Ovary (tissue), 10 donors: ENCODE data around the gene PUS3. TPM values are rescaled to one million over a fixed set of nuclear protein-coding genes. Genes with fewer than 3 reads are reported as not detected.

Experiments
- DNase-seq, 5 donors: peaks; one replicate each; pipeline ENCODE4 v3.0.0-alpha.2; 2019 to 2020
- H3K27ac ChIP-seq, 2 donors: fragments of 200-600 bp; one replicate each; pipeline versions ENCODE4 v1.5.1 to v1.8.0; 2019 to 2022
- H3K27me3 ChIP-seq: fragments of 200-600 bp; one replicate; pipeline ENCODE4 v1.8.0; 2022
- H3K36me3 ChIP-seq: fragments of 200-600 bp; sonication (generic); one replicate; pipeline ENCODE4 v1.5.1; 2019
- H3K4me1 ChIP-seq: one replicate; pipeline ENCODE4 v1.8.1; 2013; ENCODE audit warnings: mild to moderate bottlenecking, moderate library complexity; ENCODE audit not compliant: insufficient read depth
- H3K4me3 ChIP-seq: fragments of 200-600 bp; sonication (generic); one replicate; pipeline ENCODE4 v1.5.1; 2017
- H3K9me3 ChIP-seq, 2 donors: fragments of 200-600 bp in 1 of 2; sonication (generic) in 1 of 2; one replicate each; pipeline versions ENCODE4 v1.5.1 to v1.8.1; 2013 to 2019; ENCODE audit warnings: mild to moderate bottlenecking in 1 of 2, moderate library complexity in 1 of 2
- EP300 ChIP-seq: sonication (generic); formaldehyde crosslinking; IDR thresholded peaks from one replicate; pipeline ENCODE4 v1.6.1; 2017; ENCODE audit warnings: antibody characterized with exemption
- POLR2A ChIP-seq: fragments of 450-650 bp; IDR thresholded peaks from one replicate; pipeline ENCODE4 v1.6.1; 2017; ENCODE audit warnings: antibody characterized with exemption, mild to moderate bottlenecking, moderate library complexity
- WGBS, 3 donors: extraction: QIAGEN DNeasy Blood & Tissue Kit in 1 of 3; methylation state at CpG; one replicate each; pipeline versions ENCODE4 v1.1.5 to v1.1.7; 2013 to 2017; 5-methylcytosine and 5-hydroxymethylcytosine counted together
- intact Hi-C, 4 donors: fragments of 100-400 bp; cut with DNase I; formaldehyde crosslinking; loops; one replicate each; pipeline versions ENCODE4 v1.11.0 to v1.15.1; 2022 to 2023
- long read RNA-seq, 3 donors: library from polyadenylated mRNA in 2 of 3; unstranded in 2 of 3; transcript quantifications; one replicate each; pipeline ENCODE4 v2.0.0 and lab custom pipeline, GENCODE V29; 2021 to 2026
- polyA plus RNA-seq, 2 donors: library from polyadenylated mRNA; stranded (reverse); fragments of 200-250 nt in 1 of 2; fragments of 350-450 nt in 1 of 2; fragmentation: Illumina TruSeq in 1 of 2; extraction: RNeasy Lipid Tissue Mini Kit (QIAGEN cat#74804) in 1 of 2; gene quantifications; one replicate each; pipeline ENCODE4 v1.2.3, GENCODE V29; 2013 to 2014
- total RNA-seq, 7 donors: library from RNA; depleted of rRNA in 2 of 7; stranded (reverse); fragments of >200 nt in 2 of 7; fragmentation: NEBNext Ultra II Directional in 3 of 7; extraction: Animal tissue kit (Norgen Biotek cat#: 25700) in 3 of 7; gene quantifications; one replicate each; pipeline versions ENCODE4 v1.1.0 to v1.2.4, GENCODE V29; 2016 to 2023
- TF ChIP-seq, protein P1 (sequence below), 3 donors: fragments of 450-650 bp in 2 of 3; fragments of 200-600 bp in 1 of 3; IDR thresholded peaks; one replicate each; pipeline versions ENCODE4 v1.5.1 to v1.8.0; 2016 to 2022; ENCODE audit warnings: antibody characterized with exemption in 3 of 3, mild to moderate bottlenecking in 1 of 3
- donor health status: DM: no; HTN: no; CAD: no; lungs with moderate emphysema.
- donor health status: DM: no; HTN: no; CAD: no.
- donor health status: Bipolar disorder and iron deficiency.
- donor health status: DM: yes; HTN: yes; CAD: no.
- donor health status: DM: no; HTN: no; CAD: no.
- donor health status: DM: yes; HTN: yes; CAD: no.

Gene PUS3, protein sequence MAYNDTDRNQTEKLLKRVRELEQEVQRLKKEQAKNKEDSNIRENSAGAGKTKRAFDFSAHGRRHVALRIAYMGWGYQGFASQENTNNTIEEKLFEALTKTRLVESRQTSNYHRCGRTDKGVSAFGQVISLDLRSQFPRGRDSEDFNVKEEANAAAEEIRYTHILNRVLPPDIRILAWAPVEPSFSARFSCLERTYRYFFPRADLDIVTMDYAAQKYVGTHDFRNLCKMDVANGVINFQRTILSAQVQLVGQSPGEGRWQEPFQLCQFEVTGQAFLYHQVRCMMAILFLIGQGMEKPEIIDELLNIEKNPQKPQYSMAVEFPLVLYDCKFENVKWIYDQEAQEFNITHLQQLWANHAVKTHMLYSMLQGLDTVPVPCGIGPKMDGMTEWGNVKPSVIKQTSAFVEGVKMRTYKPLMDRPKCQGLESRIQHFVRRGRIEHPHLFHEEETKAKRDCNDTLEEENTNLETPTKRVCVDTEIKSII
- total RNA-seq (10 to 100 TPM in 2 of 7 donors, 1 to 10 TPM in 5; 3.8 to 13.1 (median 8.9) TPM), polyA plus RNA-seq (10 to 100 TPM in 1 of 2 donors, 1 to 10 TPM in 1; 6.4 to 16.7 TPM)
- long read RNA-seq, donor 1, transcript PUS3-201 (4 exons, 1,843 nt), result major isoform, 49 of 67 reads
- long read RNA-seq, donor 1, partial matches to known transcripts, result 1 of 67 reads
- long read RNA-seq, donor 1, other reads (novel, unspliced or antisense), result 10 of 67 reads
- long read RNA-seq, donor 2, transcript PUS3-203 (3 exons, 1,792 nt), result major isoform, 6 of 9 reads
- long read RNA-seq, donor 2, partial matches to known transcripts, result 0 of 9 reads
- long read RNA-seq, donor 2, other reads (novel, unspliced or antisense), result 0 of 9 reads
- long read RNA-seq, donor 3, partial matches to known transcripts, result 0 of 8 reads
- long read RNA-seq, donor 3, other reads (novel, unspliced or antisense), result 2 of 8 reads

DNA sequence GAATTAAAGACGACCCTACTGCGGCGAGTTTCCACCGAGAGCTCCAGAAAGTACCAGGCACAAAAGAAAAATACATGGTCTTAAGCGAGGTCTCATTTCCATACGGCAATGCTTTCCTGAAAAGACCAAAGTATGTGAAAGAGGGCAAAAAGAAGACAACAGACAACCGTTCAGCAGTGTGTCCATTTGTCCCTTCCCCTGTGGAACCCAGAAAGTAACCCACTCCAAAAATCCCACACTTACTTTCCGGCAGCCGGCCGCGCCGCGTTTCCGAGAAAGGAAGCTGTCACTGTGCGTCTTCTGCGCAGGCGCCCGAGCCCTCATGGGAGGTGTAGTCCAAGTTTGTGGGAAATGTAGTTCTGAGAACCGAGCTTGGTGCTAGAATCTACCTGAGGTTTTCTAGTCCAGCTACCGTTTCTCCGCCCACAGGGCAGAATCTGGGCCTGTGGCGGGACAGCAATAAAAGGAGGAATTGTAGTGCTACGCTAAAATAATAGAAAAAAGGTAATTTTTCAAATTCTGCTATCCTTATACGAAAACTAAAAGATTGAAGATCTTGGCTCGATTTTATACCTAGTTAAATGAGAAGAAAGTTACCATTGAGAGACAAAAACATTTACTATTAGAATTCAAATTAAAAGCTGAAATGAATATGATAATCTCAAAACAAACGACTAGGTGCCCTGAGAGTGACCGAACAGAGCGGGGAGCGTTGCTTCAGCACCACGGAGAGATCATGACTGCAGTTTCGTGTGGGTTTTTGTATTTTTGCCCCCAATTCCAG, at the start of gene PUS3:
Gene PUS3, minus strand, starts transcription at position 280 of the 784 bp plus-strand sequence. CDS start 6,922 bp downstream, outside the sequence.
- peaks cover 7% of the 10 kb centered on the region for H3K4me1 ChIP-seq
- no peaks in the 10 kb centered on the region for H3K27me3 ChIP-seq
- no peaks in the 10 kb centered on the region for H3K9me3 ChIP-seq
- H3K27ac ChIP-seq, result peak within 1 kb of the TSS; percentile 16 to 22
- H3K4me3 ChIP-seq, result peak within 1 kb of the TSS; percentile 72
- intact Hi-C loops, result no loop called here
- WGBS, 3 donors, result 0 to 2% (median 1%) methylated on average over 31 of the region's 31 CpGs
- TF ChIP-seq POLR2A, result peak; percentile 67
- TF ChIP-seq, protein P1, sequence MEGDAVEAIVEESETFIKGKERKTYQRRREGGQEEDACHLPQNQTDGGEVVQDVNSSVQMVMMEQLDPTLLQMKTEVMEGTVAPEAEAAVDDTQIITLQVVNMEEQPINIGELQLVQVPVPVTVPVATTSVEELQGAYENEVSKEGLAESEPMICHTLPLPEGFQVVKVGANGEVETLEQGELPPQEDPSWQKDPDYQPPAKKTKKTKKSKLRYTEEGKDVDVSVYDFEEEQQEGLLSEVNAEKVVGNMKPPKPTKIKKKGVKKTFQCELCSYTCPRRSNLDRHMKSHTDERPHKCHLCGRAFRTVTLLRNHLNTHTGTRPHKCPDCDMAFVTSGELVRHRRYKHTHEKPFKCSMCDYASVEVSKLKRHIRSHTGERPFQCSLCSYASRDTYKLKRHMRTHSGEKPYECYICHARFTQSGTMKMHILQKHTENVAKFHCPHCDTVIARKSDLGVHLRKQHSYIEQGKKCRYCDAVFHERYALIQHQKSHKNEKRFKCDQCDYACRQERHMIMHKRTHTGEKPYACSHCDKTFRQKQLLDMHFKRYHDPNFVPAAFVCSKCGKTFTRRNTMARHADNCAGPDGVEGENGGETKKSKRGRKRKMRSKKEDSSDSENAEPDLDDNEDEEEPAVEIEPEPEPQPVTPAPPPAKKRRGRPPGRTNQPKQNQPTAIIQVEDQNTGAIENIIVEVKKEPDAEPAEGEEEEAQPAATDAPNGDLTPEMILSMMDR (IDR thresholded peaks at IDR 0.05), result no peak
- no peaks in the 10 kb centered on the region for H3K36me3 ChIP-seq
- peak; percentile 85 to 93 (median 88) for DNase-seq

DNA sequence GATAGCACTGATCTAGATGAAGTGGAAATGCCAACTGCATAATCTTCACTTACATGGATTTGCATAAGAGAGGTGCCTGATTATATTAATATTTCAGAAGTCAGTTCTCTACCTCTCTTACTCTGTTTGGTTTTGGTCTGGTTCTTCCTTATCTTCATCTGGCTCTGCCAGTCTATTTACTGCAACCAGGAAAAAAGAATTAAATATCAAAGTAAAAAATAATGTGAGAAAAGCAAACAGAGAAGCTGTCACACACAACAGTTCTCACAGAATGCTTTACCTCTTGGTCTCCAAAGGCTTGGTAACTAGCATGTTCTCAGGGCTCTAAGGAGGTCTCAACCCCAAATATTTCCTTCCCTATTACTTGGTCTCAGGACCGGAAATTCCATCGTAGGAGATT, 49.6 kb upstream of the PUS3 start:
- WGBS, 3 donors, result 20 to 33% (median 21%) methylated on average over 2 of the region's 2 CpGs
- H3K4me1 ChIP-seq, result peaks cover 17% of the 10 kb centered on the region
- intact Hi-C loops, result no loop called here

DNA sequence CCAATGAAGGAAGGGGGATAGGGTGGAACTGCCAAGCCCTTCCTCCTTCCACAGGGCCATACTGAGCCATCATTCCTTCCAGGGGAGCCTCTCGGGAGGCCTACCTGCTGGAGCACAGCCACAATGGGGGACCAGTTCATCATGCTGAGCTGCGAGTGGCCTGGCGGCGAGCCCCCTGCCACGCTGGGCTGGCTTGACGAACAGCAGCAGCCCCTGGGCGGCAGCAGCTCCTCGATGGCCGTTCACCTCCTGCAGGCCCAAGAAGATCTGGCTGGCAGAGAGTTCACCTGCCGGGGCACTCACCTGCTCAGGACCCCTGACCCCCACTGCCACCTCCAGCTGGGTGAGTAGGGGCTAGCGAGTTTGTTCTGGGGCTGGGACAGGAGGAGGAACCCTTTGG, 48.7 kb upstream of the PUS3 start:
- WGBS, 3 donors, result 47% methylated on average over 11 of the region's 11 CpGs
- peak in 4 of 5 donors; percentile 39 to 67 (median 62) for DNase-seq

More for the DNA sequence above, 49.6 kb upstream of the PUS3 start:
- TF ChIP-seq, protein P1 (IDR thresholded peaks at IDR 0.05), result no peak
- TF ChIP-seq EP300 (no peak), POLR2A (no peak)
- Histone ChIP-seq H3K27me3 (no peaks in the 10 kb centered on the region), H3K36me3 (no peaks in the 10 kb centered on the region), H3K4me3 (no peak overlapping the region), H3K27ac (peak overlapping the region in 1 of 2 donors; percentile 61), H3K9me3 (no peaks in the 10 kb centered on the region)
- DNase-seq, result no peak

DNA sequence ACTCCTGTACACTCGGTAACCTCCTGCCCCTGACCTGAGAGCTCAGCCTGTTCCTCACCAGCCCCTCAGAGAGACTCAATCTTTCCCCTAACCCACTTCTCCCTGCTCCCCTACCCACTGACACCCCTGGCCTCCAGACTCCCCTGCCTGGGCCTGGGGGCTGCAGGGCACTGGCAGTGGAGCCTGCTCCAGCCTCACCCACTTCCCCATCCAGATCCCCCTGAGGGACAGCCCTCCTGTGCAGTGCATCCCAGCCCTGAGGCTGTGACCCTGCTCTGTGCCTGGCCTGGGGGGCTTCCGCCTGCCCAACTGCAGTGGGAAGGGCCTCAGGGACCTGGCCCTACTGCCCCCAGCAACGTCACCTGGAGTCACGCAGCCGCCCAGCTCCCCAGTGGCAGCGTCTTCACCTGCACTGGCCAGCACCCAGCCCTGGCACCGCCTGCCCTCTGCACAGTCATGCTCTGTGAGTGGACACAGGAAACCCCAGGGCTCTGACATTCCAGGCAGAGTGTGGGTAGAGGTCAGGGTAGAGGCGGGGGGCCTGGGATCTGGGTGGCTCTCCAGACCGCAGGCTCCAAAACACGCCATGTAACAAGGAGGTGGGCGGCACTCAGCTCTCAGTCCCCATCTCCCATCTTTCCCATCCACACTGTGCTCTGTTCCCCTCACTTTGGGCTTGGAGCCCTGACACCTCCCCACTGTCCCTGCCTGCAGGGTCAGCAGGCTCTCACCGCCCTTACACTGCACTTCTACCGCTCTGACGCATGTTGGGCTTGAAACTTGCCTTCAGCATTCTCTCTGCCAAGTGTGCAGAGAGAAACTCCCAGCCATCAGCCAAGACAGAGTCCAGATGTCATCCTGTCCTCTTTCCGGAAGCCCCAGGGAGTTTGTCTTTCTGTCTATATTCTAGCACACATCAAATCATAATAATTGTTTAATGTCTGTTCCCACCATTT, 48.0 kb upstream of the PUS3 start:
- no peak for TF ChIP-seq POLR2A
- TF ChIP-seq, protein P1 (IDR thresholded peaks at IDR 0.05), result no peak
- no peak for TF ChIP-seq EP300
- peak; percentile 83 to 87 (median 86) for DNase-seq
- Histone ChIP-seq H3K4me1 (peaks cover 17% of the 10 kb centered on the region), H3K27ac (peak overlapping the region in 1 of 2 donors; percentile 61), H3K9me3 (no peaks in the 10 kb centered on the region), H3K36me3 (no peaks in the 10 kb centered on the region), H3K4me3 (no peak overlapping the region), H3K27me3 (no peaks in the 10 kb centered on the region)
- 33 to 38% (median 37%) methylated on average over 15 of the region's 15 CpGs for WGBS, 3 donors
- intact Hi-C loops, result no loop called here

More for the DNA sequence above, 48.7 kb upstream of the PUS3 start:
- Histone ChIP-seq H3K27me3 (no peaks in the 10 kb centered on the region), H3K27ac (peak overlapping the region; percentile 61 to 62), H3K9me3 (no peaks in the 10 kb centered on the region), H3K4me3 (no peak overlapping the region), H3K4me1 (peaks cover 17% of the 10 kb centered on the region), H3K36me3 (no peaks in the 10 kb centered on the region)
- intact Hi-C loops, result no loop called here
- no peak for TF ChIP-seq EP300
